Measurements from ENCODE around the gene ZDHHC14. TPM values are rescaled to one million over a fixed set of nuclear protein-coding genes. Genes with fewer than 3 reads are reported as not detected.

Gene ZDHHC14
- total RNA-seq, 1 experiment from 2014 or later, result 1.7 TPM

DNA sequence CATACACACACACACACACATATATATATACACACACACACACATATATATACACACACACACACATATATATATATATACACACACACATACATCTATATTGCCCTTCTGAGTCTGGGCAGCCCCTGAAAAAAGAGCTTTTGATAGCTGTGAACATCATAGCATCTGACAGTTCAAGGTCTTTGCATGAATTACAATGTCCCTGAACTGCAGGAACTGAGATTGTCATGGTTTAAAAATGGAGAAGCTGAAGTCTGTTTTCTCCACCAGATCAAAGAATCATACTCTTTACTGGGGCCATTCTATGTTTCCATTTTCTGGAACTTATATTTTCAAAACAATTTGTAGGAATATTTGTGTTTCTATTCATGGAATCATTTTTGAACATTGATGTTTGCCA, 189.8 kb downstream of the ZDHHC14 start:
- H3K4ac ChIP-seq (ENCODE audit: low read depth, low read length), result no peak overlapping the region
- no peak overlapping the region for H2BK20ac ChIP-seq (ENCODE audit: low read depth, low read length, poor library complexity, severe bottlenecking)
- H3K79me2 ChIP-seq (ENCODE audit: insufficient read depth, low read length), result no peaks in the 10 kb centered on the region
- H3K4me1 Mint-ChIP-seq, result peaks cover 11 to 16% of the 10 kb centered on the region in 2 experiments
- no peak overlapping the region for H3K4me3 Mint-ChIP-seq
- no peaks in the 10 kb centered on the region for H4K20me1 ChIP-seq (ENCODE audit: control insufficient read depth, insufficient read depth, insufficient read length)
- H3K9me3 Mint-ChIP-seq, result peaks cover 0 to 3% of the 10 kb centered on the region in 2 experiments; a peak in 2 of 5 replicates
- no peak overlapping the region for H3K14ac ChIP-seq (ENCODE audit: insufficient read depth, low read length)
- H2AK5ac ChIP-seq (ENCODE audit: insufficient read length, low read length), result no peak overlapping the region
- H3K27me3 ChIP-seq (ENCODE audit: insufficient read depth, low read length), result no peaks in the 10 kb centered on the region
- no peak overlapping the region for H3K27ac Mint-ChIP-seq
- peaks cover 2% of the 10 kb centered on the region; the same call in 1 of the 2 replicates for H3K4me1 ChIP-seq (ENCODE audit: insufficient read depth, low read length)
- no peaks in the 10 kb centered on the region for H3K23me2 ChIP-seq (ENCODE audit: insufficient read length, low read depth, low read length, poor library complexity, severe bottlenecking)
- TF ChIP-seq, protein P1, sequence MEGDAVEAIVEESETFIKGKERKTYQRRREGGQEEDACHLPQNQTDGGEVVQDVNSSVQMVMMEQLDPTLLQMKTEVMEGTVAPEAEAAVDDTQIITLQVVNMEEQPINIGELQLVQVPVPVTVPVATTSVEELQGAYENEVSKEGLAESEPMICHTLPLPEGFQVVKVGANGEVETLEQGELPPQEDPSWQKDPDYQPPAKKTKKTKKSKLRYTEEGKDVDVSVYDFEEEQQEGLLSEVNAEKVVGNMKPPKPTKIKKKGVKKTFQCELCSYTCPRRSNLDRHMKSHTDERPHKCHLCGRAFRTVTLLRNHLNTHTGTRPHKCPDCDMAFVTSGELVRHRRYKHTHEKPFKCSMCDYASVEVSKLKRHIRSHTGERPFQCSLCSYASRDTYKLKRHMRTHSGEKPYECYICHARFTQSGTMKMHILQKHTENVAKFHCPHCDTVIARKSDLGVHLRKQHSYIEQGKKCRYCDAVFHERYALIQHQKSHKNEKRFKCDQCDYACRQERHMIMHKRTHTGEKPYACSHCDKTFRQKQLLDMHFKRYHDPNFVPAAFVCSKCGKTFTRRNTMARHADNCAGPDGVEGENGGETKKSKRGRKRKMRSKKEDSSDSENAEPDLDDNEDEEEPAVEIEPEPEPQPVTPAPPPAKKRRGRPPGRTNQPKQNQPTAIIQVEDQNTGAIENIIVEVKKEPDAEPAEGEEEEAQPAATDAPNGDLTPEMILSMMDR (conservative IDR thresholded peaks at IDR 0.05), result no peak
- no peaks in the 10 kb centered on the region; the same call in 1 of the 2 replicates for H3K27me3 Mint-ChIP-seq (ENCODE audit: low read depth)
- no peak overlapping the region for H3K56ac ChIP-seq (ENCODE audit: insufficient read length, low read depth, low read length)
- H2AFZ ChIP-seq (ENCODE audit: low read length), result no peak overlapping the region
- H3K79me1 ChIP-seq (ENCODE audit: insufficient read depth, low read depth, low read length, poor library complexity, severe bottlenecking), result no peaks in the 10 kb centered on the region
- no peak overlapping the region for H3K23ac ChIP-seq (ENCODE audit: insufficient read length, low read depth, low read length)
- no peaks in the 10 kb centered on the region for H3K9me3 ChIP-seq (ENCODE audit: control insufficient read depth, low read depth, low read length)
- H3K18ac ChIP-seq (ENCODE audit: insufficient read length, low read depth, low read length), result no peak overlapping the region
- H2BK15ac ChIP-seq (ENCODE audit: low read depth, low read length), result no peak overlapping the region
- no peak overlapping the region for H4K5ac ChIP-seq (ENCODE audit: insufficient read length, low read depth, low read length)
- H4K91ac ChIP-seq (ENCODE audit: insufficient read length, low read depth, low read length), result no peak overlapping the region
- H4K8ac ChIP-seq (replicated peaks; ENCODE audit: insufficient read length, low read depth, low read length), result no peak overlapping the region
- no peak overlapping the region for H3K4me2 ChIP-seq (ENCODE audit: insufficient read depth, insufficient read length, low read length)
- no peak overlapping the region for H2BK5ac ChIP-seq (ENCODE audit: insufficient read length, low read length)
- H3T11ph ChIP-seq (ENCODE audit: low read length), result no peak overlapping the region
- H3K9ac ChIP-seq (ENCODE audit: extremely low read depth, insufficient read length, low read length), result no peak overlapping the region
- DNase-seq, result no peak
- peaks cover 0 to 9% (median 1%) of the 10 kb centered on the region in 3 experiments; a peak in 3 of 7 replicates for H3K36me3 Mint-ChIP-seq (ENCODE audit: insufficient read depth in 1 of 3, low read depth in 3 of 3)
- no peak overlapping the region for H3K27ac ChIP-seq (ENCODE audit: insufficient read length, low read depth, low read length)
- no peak overlapping the region for H2BK120ac ChIP-seq (ENCODE audit: low read depth, low read length, poor library complexity, severe bottlenecking)
- H2BK12ac ChIP-seq (ENCODE audit: insufficient read length, low read depth, low read length), result no peak overlapping the region

Data from H9 (cell line).